SK-N-SH (cell line): ENCODE measurements around the gene ACTL8. TPM values are rescaled to one million over a fixed set of nuclear protein-coding genes. Genes with fewer than 3 reads are reported as not detected.
A peak's percentile ranks its signal among the peaks of the same experiment; 100 is the strongest.

Experiments
- CTCF ChIA-PET: fragments of 300-600, 350-600 bp; formaldehyde crosslinking; extraction: SDS; loops from one replicate; lab custom pipeline; 2021; lab: Yijun Ruan, JAX
- POLR2A ChIA-PET: fragments of 350-600 bp; sonication (Branson Sonifier 250); formaldehyde crosslinking; extraction: SDS; loops from one replicate; lab custom pipeline; 2020; ENCODE audit warnings: antibody characterized with exemption, inconsistent platforms; lab: Yijun Ruan, JAX
- DNase-seq: peaks from one replicate; pipeline ENCODE4 v3.0.0; 2012
- H2AFZ ChIP-seq: fragments of 200-600 bp; sonication (generic); 2 replicates; pipeline ENCODE4 v1.8.1; 2016; ENCODE audit warnings: antibody characterized with exemption, mild to moderate bottlenecking, low read depth
- H3F3A ChIP-seq: fragments of 200-600 bp; sonication (generic); replicated peaks from 2 replicates; pipeline ENCODE3; 2016; ENCODE audit warnings: antibody characterized with exemption, mild to moderate bottlenecking; ENCODE audit not compliant: insufficient read depth
- H3K27ac ChIP-seq, 2 experiments: fragments of 200-500 bp in 1 of 2; fragments of 200-600 bp in 1 of 2; sonication (Bioruptor generic) in 1 of 2; sonication (generic), shearing (Covaris generic) in 1 of 2; 2 replicates each; pipeline versions ENCODE4 v1.5.1 to v1.6.1; 2014 to 2016; ENCODE audit warnings: low read depth in 2 of 2, inconsistent platforms in 1 of 2, low read length in 1 of 2, mild to moderate bottlenecking in 1 of 2, mixed read lengths in 1 of 2
- H3K27me3 ChIP-seq: fragments of 200-600 bp; sonication (generic), shearing (Covaris generic); 2 replicates; pipeline ENCODE4 v1.6.1; 2016; ENCODE audit warnings: mixed run types; ENCODE audit not compliant: insufficient read depth
- H3K36me3 ChIP-seq, 2 experiments: fragments of 200-500 bp in 1 of 2; fragments of 200-600 bp in 1 of 2; sonication (Bioruptor generic) in 1 of 2; sonication (generic) in 1 of 2; replicated peaks in 1 of 2; 2 replicates each; pipeline versions ENCODE3 to v1.5.1; 2014 to 2016; ENCODE audit warnings: low read length in 1 of 2, mild to moderate bottlenecking in 1 of 2; ENCODE audit not compliant: insufficient read depth in 2 of 2, control insufficient read depth in 1 of 2
- H3K4me1 ChIP-seq, 2 experiments: fragments of 200-500 bp in 1 of 2; fragments of 200-600 bp in 1 of 2; sonication (Bioruptor generic) in 1 of 2; sonication (generic), shearing (Covaris generic) in 1 of 2; 2 replicates each; pipeline versions ENCODE4 v1.5.1 to v1.6.1; 2014 to 2016; ENCODE audit warnings: low read depth in 1 of 2, low read length in 1 of 2, mixed run types in 1 of 2; ENCODE audit not compliant: insufficient read depth in 2 of 2, control insufficient read depth in 1 of 2
- H3K4me2 ChIP-seq: fragments of 200-600 bp; sonication (generic), shearing (Covaris generic); 2 replicates; pipeline ENCODE4 v1.6.1; 2017; ENCODE audit warnings: mixed run types
- H3K4me3 ChIP-seq, 2 experiments: fragments of 200-500 bp in 1 of 2; fragments of 200-600 bp in 1 of 2; sonication (Bioruptor generic) in 1 of 2; sonication (generic), shearing (Covaris generic) in 1 of 2; 2 replicates each; pipeline versions ENCODE4 v1.5.1 to v1.8.1; 2014 to 2016; ENCODE audit warnings: low read depth in 2 of 2, inconsistent platforms in 1 of 2, low read length in 1 of 2, mild to moderate bottlenecking in 1 of 2, mixed read lengths in 1 of 2, moderate library complexity in 1 of 2
- H3K79me2 ChIP-seq: fragments of 200-600 bp; sonication (generic); 2 replicates; pipeline ENCODE4 v1.8.1; 2017; ENCODE audit warnings: mild to moderate bottlenecking; ENCODE audit not compliant: insufficient read depth
- H3K9ac ChIP-seq: fragments of 200-600 bp; sonication (generic); 2 replicates; pipeline ENCODE4 v1.6.1; 2017; ENCODE audit warnings: mixed run types
- H3K9me2 ChIP-seq: fragments of 200-600 bp; sonication (generic); 2 replicates; pipeline ENCODE4 v1.6.1; 2017; ENCODE audit warnings: mixed run types
- H3K9me3 ChIP-seq: fragments of 200-600 bp; sonication (generic); 2 replicates; pipeline ENCODE4 v1.6.1; 2017; ENCODE audit warnings: mixed run types, mild to moderate bottlenecking, moderate library complexity
- H4K20me1 ChIP-seq: fragments of 200-600 bp; sonication (generic); 2 replicates; pipeline ENCODE4 v1.6.1; 2017; ENCODE audit warnings: mild to moderate bottlenecking, mixed run types; ENCODE audit not compliant: insufficient read depth
- CTCF ChIP-seq: fragments of 200-600 bp; sonication (generic); IDR thresholded peaks from 2 replicates; pipeline ENCODE4 v1.6.1; 2017; ENCODE audit warnings: antibody characterized with exemption, mild to moderate bottlenecking, moderate library complexity
- ELF1 ChIP-seq: IDR thresholded peaks from 2 replicates; pipeline ENCODE4 v1.4.0; 2012
- EP300 ChIP-seq, 2 experiments: IDR thresholded peaks; 2 replicates each; pipeline versions ENCODE4 v1.4.0 to v1.6.1; 2012; ENCODE audit warnings: borderline replicate concordance in 1 of 2, low read depth in 1 of 2, low read length in 1 of 2
- GABPA ChIP-seq: IDR thresholded peaks from 2 replicates; pipeline ENCODE4 v1.4.0; 2012; ENCODE audit warnings: low read depth, mild to moderate bottlenecking
- GATA2 ChIP-seq: sonication (generic); formaldehyde crosslinking; IDR thresholded peaks from 2 replicates; pipeline ENCODE4 v1.5.0; 2020; ENCODE audit warnings: mild to moderate bottlenecking, missing genetic modification reagents
- JUND ChIP-seq: IDR thresholded peaks from 2 replicates; pipeline ENCODE4 v1.4.0; 2012
- MAX ChIP-seq: IDR thresholded peaks from 2 replicates; pipeline ENCODE4 v1.4.0; 2012; ENCODE audit warnings: low read depth
- MEF2A ChIP-seq: IDR thresholded peaks from 2 replicates; pipeline ENCODE4 v1.4.0; 2012; ENCODE audit warnings: low read depth, borderline replicate concordance
- NFIC ChIP-seq: IDR thresholded peaks from 2 replicates; pipeline ENCODE4 v1.4.0; 2012; ENCODE audit warnings: borderline replicate concordance
- POLR2AphosphoS5 ChIP-seq: IDR thresholded peaks from 2 replicates; pipeline ENCODE4 v1.6.1; 2012; ENCODE audit warnings: low read depth, low read length
- RAD21 ChIP-seq: IDR thresholded peaks from 2 replicates; pipeline ENCODE4 v1.6.1; 2012; ENCODE audit warnings: mild to moderate bottlenecking, low read length
- RCOR1 ChIP-seq: fragments of 150-350 bp; IDR thresholded peaks from 2 replicates; pipeline ENCODE4 v1.6.1; 2017; ENCODE audit warnings: antibody characterized with exemption, low read length
- REST ChIP-seq: IDR thresholded peaks from 2 replicates; pipeline ENCODE4 v1.6.1; 2012; ENCODE audit warnings: mild to moderate bottlenecking, low read depth, low read length, moderate library complexity
- RXRA ChIP-seq: IDR thresholded peaks from 2 replicates; pipeline ENCODE4 v1.4.0; 2012; ENCODE audit warnings: low read depth, mild to moderate bottlenecking, borderline replicate concordance
- SIN3A ChIP-seq: IDR thresholded peaks from 2 replicates; pipeline ENCODE4 v1.6.1; 2012; ENCODE audit warnings: low read depth, mild to moderate bottlenecking, low read length, moderate library complexity, borderline replicate concordance
- TAF1 ChIP-seq: IDR thresholded peaks from 2 replicates; pipeline ENCODE4 v1.6.1; 2012; ENCODE audit warnings: low read depth, mild to moderate bottlenecking, low read length, moderate library complexity, borderline replicate concordance
- TEAD4 ChIP-seq: IDR thresholded peaks from 2 replicates; pipeline ENCODE4 v1.4.0; 2012; ENCODE audit warnings: mild to moderate bottlenecking, borderline replicate concordance; ENCODE audit not compliant: insufficient read depth
- USF2 ChIP-seq: fragments of 150-350 bp; IDR thresholded peaks from 2 replicates; pipeline ENCODE4 v1.6.1; 2017; ENCODE audit warnings: antibody characterized with exemption, low read length, low read depth, borderline replicate concordance
- ZBTB33 ChIP-seq: IDR thresholded peaks from 2 replicates; pipeline ENCODE4 v1.4.0; 2012; ENCODE audit warnings: low read depth, borderline replicate concordance
- WGBS: methylation state at CpG from one replicate; pipeline ENCODE4 v1.1.6; 2017; ENCODE audit warnings: low lambda C conversion rate; 5-methylcytosine and 5-hydroxymethylcytosine counted together
- polyA plus RNA-seq, 3 experiments: library from polyadenylated mRNA; depleted of rRNA; stranded (reverse); fragments of >200 nt; gene quantifications; 2 replicates each; pipeline ENCODE4 v1.2.3, GENCODE V29; 2012

The ACTL8 gene
- polyA plus RNA-seq, 1 of the 3 experiments (the other 2 are of a cell fraction), result 0.05 TPM

- Histone ChIP-seq H3F3A (no peaks in the 10 kb centered on the region), H3K27ac (peak overlapping the region in 1 of 2 experiments; percentile 64; a peak in 1 of 4 replicates), H3K9me2 (no peaks in the 10 kb centered on the region), H3K9ac (no peak overlapping the region), H3K4me2 (no peak overlapping the region), H3K4me3 (no peak overlapping the region), H4K20me1 (no peaks in the 10 kb centered on the region), H3K9me3 (no peaks in the 10 kb centered on the region), H3K79me2 (no peaks in the 10 kb centered on the region), H2AFZ (no peak overlapping the region), H3K4me1 (peaks cover 0 to 34% of the 10 kb centered on the region in 2 experiments; a peak in 2 of 4 replicates), H3K36me3 (no peaks in the 10 kb centered on the region)
- ChIA-PET CTCF (interaction anchor here (0.6 to 4.6 kb wide), 8 partner anchors 35 to 802 kb away, joined by 3 to 20 read pairs (median 3); no protein-coding TSS in a partner anchor), POLR2A (no interaction called here)
- no peak for DNase-seq
- TF ChIP-seq RAD21 (no peak), ELF1 (no peak), RCOR1 (no peak), SIN3A (no peak), TAF1 (no peak), MAX (no peak), USF2 (no peak), GABPA (no peak), JUND (no peak)
- TF ChIP-seq, all 33 proteins: peak for 0
- no peaks in the 10 kb centered on the region for H3K27me3 ChIP-seq
- 93% methylated on average over 13 of the region's 16 CpGs for WGBS
These were observed 18.6 kb downstream of the ACTL8 start for GRCh38 chr1:17773591-17774326.

- H3K9me3 ChIP-seq, result no peaks in the 10 kb centered on the region
- no peaks in the 10 kb centered on the region for H3K36me3 ChIP-seq
- ChIA-PET CTCF (interaction anchor here (0.6 to 4.6 kb wide), 7 partner anchors 27 to 150 kb away, joined by 3 to 20 read pairs (median 3); no protein-coding TSS in a partner anchor), POLR2A (no interaction called here)
- H3K9ac ChIP-seq, result no peak overlapping the region
- H2AFZ ChIP-seq, result no peak overlapping the region
- WGBS, result 81% methylated on average over 6 of the region's 6 CpGs
- no peaks in the 10 kb centered on the region for H3K79me2 ChIP-seq
- no peak overlapping the region for H3K4me2 ChIP-seq
- no peaks in the 10 kb centered on the region for H3K9me2 ChIP-seq
- no peak for DNase-seq
- no peaks in the 10 kb centered on the region for H3F3A ChIP-seq
- H3K27me3 ChIP-seq, result no peaks in the 10 kb centered on the region
- H3K4me3 ChIP-seq, result no peak overlapping the region
- H3K4me1 ChIP-seq, result peaks cover 0 to 34% of the 10 kb centered on the region in 2 experiments; a peak in 2 of 4 replicates
- no peaks in the 10 kb centered on the region for H4K20me1 ChIP-seq
- no peak overlapping the region for H3K27ac ChIP-seq
- TF ChIP-seq MEF2A (no peak), POLR2AphosphoS5 (no peak), NFIC (no peak), REST (no peak), ZBTB33 (no peak), TEAD4 (no peak), CTCF (no peak), RXRA (no peak), GATA2 (no peak), EP300 (IDR thresholded peaks at IDR 0.05; ENCODE audit: borderline replicate concordance in 1 of 2, low read depth in 1 of 2, low read length in 1 of 2) (no peak)
These were observed 19.3 kb downstream of the ACTL8 start for GRCh38 chr1:17774452-17774851.
